Peyer's patch (tissue), 4 donors: ENCODE measurements around the gene SSNA1. TPM values are rescaled to one million over a fixed set of nuclear protein-coding genes. Genes with fewer than 3 reads are reported as not detected.

Experiments used
- DNase-seq, 3 donors: peaks; one replicate each; pipeline ENCODE4 v3.0.0-alpha.2; 2017 to 2019
- H3K27ac ChIP-seq, 4 donors: fragments of 200-600 bp; sonication (generic); one replicate each; pipeline ENCODE4 v1.5.1; 2016 to 2019
- H3K27me3 ChIP-seq, 2 donors: fragments of 200-600 bp; sonication (generic); one replicate each; pipeline ENCODE4 v1.5.1; 2019
- H3K36me3 ChIP-seq, 3 donors: fragments of 200-600 bp; sonication (generic); one replicate each; pipeline ENCODE4 v1.5.1; 2016 to 2019
- H3K4me1 ChIP-seq, 4 donors: fragments of 200-600 bp; sonication (generic); one replicate each; pipeline ENCODE4 v1.5.1; 2016 to 2019
- H3K4me3 ChIP-seq, 4 donors: fragments of 200-600 bp; sonication (generic); 1 replicate in 3 of 4; 2 replicates in 1 of 4; pipeline ENCODE4 v1.5.1; 2016 to 2019; ENCODE audit warnings: mild to moderate bottlenecking in 1 of 4
- H3K9me3 ChIP-seq, 4 donors: fragments of 200-600 bp; sonication (generic); one replicate each; pipeline ENCODE4 v1.5.1; 2016 to 2019; ENCODE audit warnings: mild to moderate bottlenecking in 1 of 4
- POLR2A ChIP-seq, 2 donors: fragments of 450-650 bp; IDR thresholded peaks; one replicate each; pipeline ENCODE4 v1.5.1; 2017; ENCODE audit warnings: antibody characterized with exemption in 2 of 2, mild to moderate bottlenecking in 2 of 2, moderate library complexity in 2 of 2
- total RNA-seq, 4 donors: library from RNA; depleted of rRNA; stranded (reverse); fragments of >200 nt; gene quantifications; one replicate each; pipeline ENCODE4 v1.1.0, GENCODE V29; 2016
- TF ChIP-seq, protein P1 (sequence below), 6 experiments: fragments of 450-650 bp in 4 of 6; fragments of 200-600 bp in 2 of 6; sonication (generic) in 1 of 6; IDR thresholded peaks; one replicate each; pipeline ENCODE4 v1.5.1; 2017 to 2019; ENCODE audit warnings: antibody characterized with exemption in 6 of 6, mild to moderate bottlenecking in 3 of 6, moderate library complexity in 1 of 6

The SSNA1 gene
- total RNA-seq, 4 donors from 2014 or later = 58.6 to 82.0 (median 71.6) TPM

GRCh38 chr9:137189297-137190295 lies 1.1 kb downstream of the SSNA1 start:
- H3K36me3 ChIP-seq = peaks cover 0 to 52% (median 0%) of the 10 kb centered on the region in 3 donors
- no peaks in the 10 kb centered on the region for H3K27me3 ChIP-seq
- H3K27ac ChIP-seq = peak overlapping the region; percentile 94 to 100 (median 97)
- H3K4me3 ChIP-seq = peak overlapping the region; percentile 68 to 100 (median 88)
- peaks cover 12 to 65% (median 26%) of the 10 kb centered on the region in 4 donors for H3K4me1 ChIP-seq
- DNase-seq = no peak
- no peaks in the 10 kb centered on the region for H3K9me3 ChIP-seq
- TF ChIP-seq, protein P1, sequence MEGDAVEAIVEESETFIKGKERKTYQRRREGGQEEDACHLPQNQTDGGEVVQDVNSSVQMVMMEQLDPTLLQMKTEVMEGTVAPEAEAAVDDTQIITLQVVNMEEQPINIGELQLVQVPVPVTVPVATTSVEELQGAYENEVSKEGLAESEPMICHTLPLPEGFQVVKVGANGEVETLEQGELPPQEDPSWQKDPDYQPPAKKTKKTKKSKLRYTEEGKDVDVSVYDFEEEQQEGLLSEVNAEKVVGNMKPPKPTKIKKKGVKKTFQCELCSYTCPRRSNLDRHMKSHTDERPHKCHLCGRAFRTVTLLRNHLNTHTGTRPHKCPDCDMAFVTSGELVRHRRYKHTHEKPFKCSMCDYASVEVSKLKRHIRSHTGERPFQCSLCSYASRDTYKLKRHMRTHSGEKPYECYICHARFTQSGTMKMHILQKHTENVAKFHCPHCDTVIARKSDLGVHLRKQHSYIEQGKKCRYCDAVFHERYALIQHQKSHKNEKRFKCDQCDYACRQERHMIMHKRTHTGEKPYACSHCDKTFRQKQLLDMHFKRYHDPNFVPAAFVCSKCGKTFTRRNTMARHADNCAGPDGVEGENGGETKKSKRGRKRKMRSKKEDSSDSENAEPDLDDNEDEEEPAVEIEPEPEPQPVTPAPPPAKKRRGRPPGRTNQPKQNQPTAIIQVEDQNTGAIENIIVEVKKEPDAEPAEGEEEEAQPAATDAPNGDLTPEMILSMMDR (IDR thresholded peaks at IDR 0.05) = no peak
- no peak for TF ChIP-seq POLR2A (IDR thresholded peaks at IDR 0.05)

GRCh38 chr9:137190315-137190856 lies 1.9 kb downstream of the SSNA1 start:
- Histone ChIP-seq H3K4me1 (peaks cover 12 to 72% (median 26%) of the 10 kb centered on the region in 4 donors), H3K9me3 (no peaks in the 10 kb centered on the region), H3K36me3 (peaks cover 0 to 46% (median 0%) of the 10 kb centered on the region in 3 donors), H3K27me3 (no peaks in the 10 kb centered on the region), H3K4me3 (peak overlapping the region in 2 of 4 donors; percentile 79 to 98), H3K27ac (peak overlapping the region in 3 of 4 donors; percentile 94 to 97 (median 97))
- no peak for DNase-seq
- TF ChIP-seq, protein P1 (IDR thresholded peaks at IDR 0.05) = peak in 3 of 6 experiments; percentile 38 to 48 (median 38)
- no peak for TF ChIP-seq POLR2A (IDR thresholded peaks at IDR 0.05)

DNA sequence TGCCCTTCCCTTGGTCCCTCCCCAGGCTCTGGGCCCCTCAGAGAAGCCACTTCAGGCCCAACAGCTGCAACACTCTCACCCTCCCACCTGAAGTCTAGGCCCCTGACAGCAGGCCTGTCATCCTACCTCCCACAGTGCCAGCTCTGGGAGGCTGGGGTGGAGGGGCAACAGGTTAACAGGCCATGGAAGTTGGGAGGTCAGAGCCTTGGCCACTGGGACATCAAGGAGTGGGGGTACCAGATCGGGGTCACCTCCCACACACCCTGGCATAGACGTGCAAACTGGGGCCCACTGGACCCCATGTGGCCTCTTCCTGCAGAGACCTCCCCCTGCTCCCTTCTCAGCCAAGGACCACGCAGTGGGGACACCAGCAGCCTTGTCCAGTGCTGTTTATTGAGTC lies 2.8 kb downstream of the SSNA1 start:
- DNase-seq = no peak
- no peak overlapping the region for H3K27ac ChIP-seq
- no peaks in the 10 kb centered on the region for H3K27me3 ChIP-seq
- peaks cover 0 to 38% (median 0%) of the 10 kb centered on the region in 3 donors for H3K36me3 ChIP-seq
- no peak overlapping the region for H3K4me3 ChIP-seq
- H3K9me3 ChIP-seq = no peaks in the 10 kb centered on the region
- no peak for TF ChIP-seq POLR2A (IDR thresholded peaks at IDR 0.05)
- TF ChIP-seq, protein P1 (IDR thresholded peaks at IDR 0.05) = no peak
- peaks cover 12 to 66% (median 22%) of the 10 kb centered on the region in 4 donors for H3K4me1 ChIP-seq

DNA sequence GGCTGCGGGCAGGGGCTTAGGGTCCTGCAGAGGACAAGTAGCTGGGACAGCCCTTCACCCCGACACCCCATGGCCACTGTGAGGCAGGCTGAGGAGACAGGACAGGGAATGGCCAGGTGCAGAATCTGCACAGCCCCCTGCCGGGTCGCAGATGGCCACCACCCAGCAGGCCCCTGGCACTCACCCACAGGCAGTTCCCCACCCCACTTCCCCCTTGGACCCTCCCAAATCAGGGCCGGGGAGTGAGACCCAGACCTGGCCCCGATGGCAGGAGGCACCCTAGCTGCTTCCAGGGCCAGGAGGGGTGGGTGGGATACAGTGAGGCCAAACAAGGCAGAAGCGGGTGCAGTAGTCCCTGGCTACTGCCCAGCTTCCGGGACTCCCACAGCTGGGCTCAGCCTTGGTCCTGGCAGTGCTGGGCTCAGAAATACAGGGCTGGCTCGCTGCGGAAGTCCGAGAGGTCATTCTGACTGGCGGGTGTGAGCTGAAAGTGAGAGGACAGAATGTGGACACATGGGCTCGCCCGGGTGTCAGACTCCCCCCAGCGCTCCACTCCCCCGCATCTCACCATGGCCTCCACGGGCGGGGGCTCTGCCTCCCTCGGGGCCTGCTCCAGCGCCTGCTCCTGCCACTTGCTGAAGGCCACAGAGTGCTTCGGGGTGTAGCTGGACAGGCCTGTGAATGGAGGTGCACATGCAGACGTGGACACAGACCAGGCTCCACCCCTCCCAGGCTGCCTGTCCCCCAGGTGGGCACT lies 3.4 kb downstream of the SSNA1 start:
- no peak overlapping the region for H3K4me3 ChIP-seq
- H3K4me1 ChIP-seq = peaks cover 12 to 64% (median 20%) of the 10 kb centered on the region in 4 donors
- DNase-seq = no peak
- H3K27me3 ChIP-seq = no peaks in the 10 kb centered on the region
- H3K27ac ChIP-seq = no peak overlapping the region
- TF ChIP-seq POLR2A (IDR thresholded peaks at IDR 0.05) = no peak
- TF ChIP-seq, protein P1 (IDR thresholded peaks at IDR 0.05) = no peak
- H3K36me3 ChIP-seq = peaks cover 0 to 35% (median 0%) of the 10 kb centered on the region in 3 donors
- no peaks in the 10 kb centered on the region for H3K9me3 ChIP-seq

DNA sequence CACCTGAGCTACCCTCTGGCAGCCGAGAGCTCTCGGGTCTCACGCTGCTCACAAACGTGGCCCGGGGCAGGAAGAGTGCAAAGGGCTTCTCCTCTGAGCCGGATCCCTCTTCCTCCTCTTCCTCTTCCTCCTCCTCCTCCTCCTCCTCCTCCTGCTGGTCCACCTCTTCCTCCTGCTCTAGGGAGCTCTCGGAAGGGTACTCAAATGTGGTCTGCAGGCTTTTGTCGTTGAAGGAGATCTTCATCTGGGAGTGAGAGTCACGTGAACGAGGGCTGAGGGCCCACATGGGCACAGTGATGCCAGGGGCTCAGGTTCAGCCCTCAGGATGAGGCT lies 3.9 kb downstream of the SSNA1 start:
- Histone ChIP-seq H3K36me3 (peaks cover 0 to 31% (median 0%) of the 10 kb centered on the region in 3 donors), H3K4me3 (no peak overlapping the region), H3K27ac (no peak overlapping the region), H3K9me3 (no peaks in the 10 kb centered on the region), H3K4me1 (peaks cover 8 to 61% (median 15%) of the 10 kb centered on the region in 4 donors), H3K27me3 (no peaks in the 10 kb centered on the region)
- no peak for TF ChIP-seq POLR2A (IDR thresholded peaks at IDR 0.05)
- TF ChIP-seq, protein P1 (IDR thresholded peaks at IDR 0.05) = no peak
- no peak for DNase-seq
